GM13977 (cell line): ENCODE results near the gene TWNK.

Experiments used
- DNase-seq: peaks from one replicate; pipeline ENCODE4 v3.0.0; 2012; ENCODE audit warnings: low spot score
- in situ Hi-C: fragments of 300-500 bp; cut with MboI; formaldehyde crosslinking; loops from one replicate; pipeline ENCODE4 v1.12.0; 2022; ENCODE audit warnings: low sequenced_read_pairs, low pct_unique_long_range_greater_than_20kb, mixed read lengths, inconsistent platforms; ENCODE audit not compliant: unreplicated experiment
- TF ChIP-seq, protein P1 (sequence below): IDR thresholded peaks from 2 replicates; pipeline ENCODE4 v1.5.1; 2012; ENCODE audit warnings: mild to moderate bottlenecking, control low read depth; ENCODE audit not compliant: insufficient read depth; ENCODE audit errors: extremely low read depth, missing control alignments

TWNK gene

DNA sequence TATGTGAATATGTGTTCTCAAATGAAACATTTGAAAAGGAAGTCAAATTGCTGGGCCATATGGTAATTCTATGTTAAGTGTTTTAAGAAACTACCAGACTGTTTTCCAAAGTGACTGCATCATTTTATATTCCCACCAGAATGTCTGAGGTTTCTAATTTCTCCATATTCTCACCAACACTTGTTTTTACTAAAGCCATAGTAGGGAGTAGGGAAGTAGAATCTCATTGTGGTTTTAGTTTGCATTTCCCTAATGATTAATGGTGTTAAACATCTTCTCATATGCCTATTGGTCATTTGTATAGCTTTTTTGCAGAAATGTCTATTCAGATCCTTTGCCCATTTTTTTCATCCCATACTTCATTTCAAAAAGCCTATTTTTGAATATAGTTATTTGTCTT lies 27.1 kb upstream of the TWNK start:
- DNase-seq, result no peak
- TF ChIP-seq, protein P1, sequence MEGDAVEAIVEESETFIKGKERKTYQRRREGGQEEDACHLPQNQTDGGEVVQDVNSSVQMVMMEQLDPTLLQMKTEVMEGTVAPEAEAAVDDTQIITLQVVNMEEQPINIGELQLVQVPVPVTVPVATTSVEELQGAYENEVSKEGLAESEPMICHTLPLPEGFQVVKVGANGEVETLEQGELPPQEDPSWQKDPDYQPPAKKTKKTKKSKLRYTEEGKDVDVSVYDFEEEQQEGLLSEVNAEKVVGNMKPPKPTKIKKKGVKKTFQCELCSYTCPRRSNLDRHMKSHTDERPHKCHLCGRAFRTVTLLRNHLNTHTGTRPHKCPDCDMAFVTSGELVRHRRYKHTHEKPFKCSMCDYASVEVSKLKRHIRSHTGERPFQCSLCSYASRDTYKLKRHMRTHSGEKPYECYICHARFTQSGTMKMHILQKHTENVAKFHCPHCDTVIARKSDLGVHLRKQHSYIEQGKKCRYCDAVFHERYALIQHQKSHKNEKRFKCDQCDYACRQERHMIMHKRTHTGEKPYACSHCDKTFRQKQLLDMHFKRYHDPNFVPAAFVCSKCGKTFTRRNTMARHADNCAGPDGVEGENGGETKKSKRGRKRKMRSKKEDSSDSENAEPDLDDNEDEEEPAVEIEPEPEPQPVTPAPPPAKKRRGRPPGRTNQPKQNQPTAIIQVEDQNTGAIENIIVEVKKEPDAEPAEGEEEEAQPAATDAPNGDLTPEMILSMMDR, result no peak
- in situ Hi-C loops, result no loop called here

DNA sequence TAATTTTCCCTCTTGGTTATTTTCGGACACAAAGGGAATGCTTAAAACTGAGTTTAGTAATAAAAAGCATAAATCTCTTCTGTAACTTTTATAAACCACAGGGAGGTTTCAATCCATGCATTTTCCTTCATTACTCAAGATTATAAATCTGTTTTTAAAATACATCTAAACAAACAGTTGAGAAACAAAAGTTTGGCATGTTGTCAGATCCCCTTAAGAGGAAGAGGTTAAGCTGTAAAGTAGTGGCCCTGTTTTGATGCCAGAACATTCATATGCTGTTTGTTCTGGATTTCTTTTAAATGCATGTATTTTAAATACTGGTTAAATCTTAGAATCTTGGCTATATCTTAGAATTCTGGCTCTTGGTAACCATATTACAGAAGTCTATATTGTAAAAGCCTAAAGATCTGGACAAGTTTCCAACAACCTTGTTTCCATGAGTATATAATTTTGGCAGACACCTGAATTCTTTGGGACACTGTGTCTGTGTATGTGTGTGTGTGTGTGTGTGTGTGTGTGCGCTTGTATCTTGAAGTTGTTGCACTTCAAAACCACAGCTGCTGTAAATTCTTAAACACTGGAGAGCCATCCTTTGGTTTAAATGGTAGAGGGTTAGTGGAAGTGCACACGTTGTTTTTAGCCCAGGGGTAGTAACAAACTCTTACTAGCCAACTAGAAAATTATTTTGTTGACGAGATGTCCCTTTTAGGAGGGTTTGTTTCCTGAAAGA lies 24.8 kb upstream of the TWNK start:
- DNase-seq, result no peak
- TF ChIP-seq, protein P1, result no peak
- in situ Hi-C loops, result no loop called here

DNA sequence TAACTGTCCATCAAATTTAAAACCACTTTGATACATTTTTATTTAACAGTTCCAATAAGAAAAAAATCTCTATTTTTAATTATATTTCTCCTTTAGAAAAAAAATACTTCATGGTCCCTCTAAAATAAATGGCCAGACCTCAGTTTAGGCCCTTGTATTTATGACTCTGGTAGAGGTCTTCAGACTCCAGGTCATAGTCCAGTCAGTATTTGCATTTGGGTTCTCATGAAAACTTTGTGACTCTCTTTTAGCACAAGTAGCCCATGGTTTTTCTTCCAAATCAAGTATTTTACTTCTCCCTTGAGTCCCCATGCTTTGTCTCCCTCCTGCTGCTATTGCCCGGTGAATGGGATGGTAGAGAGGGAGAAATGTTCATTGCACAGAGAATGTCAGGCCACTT lies 23.5 kb upstream of the TWNK start:
- TF ChIP-seq, protein P1, result no peak
- no peak for DNase-seq
- in situ Hi-C loops, result no loop called here

DNA sequence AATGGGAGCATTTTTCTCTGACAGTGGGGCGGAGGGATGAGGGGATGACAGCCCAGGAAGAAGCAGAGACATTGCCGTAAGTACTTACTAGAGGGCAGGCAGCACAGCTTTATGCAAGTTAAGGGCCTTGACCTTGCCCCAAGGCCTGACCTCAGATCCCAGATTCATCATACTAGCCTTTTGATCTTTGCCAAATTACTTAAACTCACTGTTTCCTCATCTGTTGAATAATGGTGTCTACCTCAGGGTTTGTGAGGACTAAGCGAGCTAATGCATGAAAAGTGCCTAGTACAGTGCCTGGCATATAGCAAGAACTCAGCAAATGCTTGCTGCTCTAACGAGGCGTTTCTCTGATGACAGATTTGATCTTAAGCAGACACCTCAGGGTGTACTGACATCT lies 21.5 kb upstream of the TWNK start:
- DNase-seq, result no peak
- in situ Hi-C loops, result no loop called here
- TF ChIP-seq, protein P1, result no peak

DNA sequence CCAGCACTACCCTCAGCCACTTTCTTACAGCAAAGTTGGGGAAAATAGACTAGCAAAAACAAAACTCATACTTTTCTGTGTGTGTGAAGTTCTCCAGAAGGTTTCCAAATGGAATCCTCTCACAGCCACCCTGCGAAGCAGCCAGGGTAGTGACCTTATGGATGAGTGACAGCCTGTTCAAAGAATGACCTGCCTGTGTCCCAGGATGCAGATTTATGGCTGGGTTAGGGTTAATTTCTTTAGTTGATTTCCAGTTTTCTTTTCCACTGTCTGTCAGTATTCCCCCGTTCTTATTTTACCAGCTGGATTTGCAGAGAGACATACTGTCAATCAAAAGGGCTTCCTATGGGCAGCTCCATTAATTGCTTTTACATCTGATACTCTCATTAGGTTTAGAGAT lies 20.5 kb upstream of the TWNK start:
- DNase-seq, result no peak
- in situ Hi-C loops, result no loop called here
- TF ChIP-seq, protein P1, result no peak

DNA sequence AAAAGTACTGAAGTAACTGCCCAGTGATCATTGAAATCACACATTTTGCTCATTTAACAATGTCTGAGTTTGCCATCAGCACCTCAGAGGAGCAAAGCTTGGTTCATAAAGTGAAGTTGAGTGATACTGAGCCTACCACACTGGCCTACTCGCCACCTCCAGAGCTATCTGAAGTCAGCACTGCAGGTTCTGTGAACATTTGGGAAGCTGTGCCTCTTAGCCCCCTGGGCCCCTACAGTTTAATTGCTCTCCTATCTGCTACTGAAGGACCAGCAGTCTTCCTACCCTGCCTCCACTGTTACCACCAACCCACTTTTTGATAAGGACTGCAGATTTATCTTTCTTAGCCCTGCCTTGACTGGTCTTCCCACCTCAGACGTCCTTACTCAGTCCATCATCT lies 20.0 kb upstream of the TWNK start:
- in situ Hi-C loops, result no loop called here
- DNase-seq, result no peak
- TF ChIP-seq, protein P1, result no peak
